K562 (cell line): Measurements from ENCODE around the gene NEURL1. TPM values are rescaled to one million over a fixed set of nuclear protein-coding genes. Genes with fewer than 3 reads are reported as not detected.

Experiments
- ATAC-seq: fragments of 200-7000 bp; cut with Tn5 transposase; 3 replicates; pipeline ENCODE4 v1.9.1; 2020; ENCODE audit warnings: moderate library complexity
- BruUV-seq: library from RNA; stranded (reverse); fragments of 400-500 nt; replicated peaks from 2 replicates; lab custom pipeline; 2021; lab: Mats Ljungman, UMichigan
- CTCF ChIA-PET: fragments of 300-600 bp; formaldehyde crosslinking; extraction: SDS; loops from one replicate; lab custom pipeline; 2021; ENCODE audit warnings: low intra/inter-chr PET ratio; lab: Yijun Ruan, JAX
- POLR2A ChIA-PET: fragments of 300-600, 350-650 bp; sonication (Branson Sonifier 250); formaldehyde crosslinking; extraction: SDS; loops from one replicate; lab custom pipeline; 2021; ENCODE audit warnings: antibody characterized with exemption, inconsistent platforms; lab: Yijun Ruan, JAX
- DNase-seq, 4 experiments: peaks; one replicate each; pipeline versions ENCODE4 v3.0.0 to v3.0.0-alpha.2; 2011 to 2018; ENCODE audit warnings: low spot score in 3 of 4, mixed read lengths in 3 of 4; ENCODE audit errors: extremely low read depth in 1 of 4
- FAIRE-seq: peaks from 2 replicates; lab custom pipeline; 2011; peaks lifted over from hg19 to GRCh38; lab: Jason Lieb, UNC
- H2AFZ ChIP-seq: 2 replicates; pipeline ENCODE4 v1.6.0; 2011; ENCODE audit warnings: low read depth, low read length, control low read depth, inconsistent platforms
- H3K27ac ChIP-seq: fragments of 200-600 bp; 3 replicates; pipeline ENCODE4 v1.8.0; 2011; ENCODE audit warnings: low read depth, mild to moderate bottlenecking, control low read depth, inconsistent platforms, low read length, moderate library complexity, mixed read lengths; ENCODE audit errors: extremely low read depth
- H3K27me3 ChIP-seq, 2 experiments: fragments of 300-600 bp in 1 of 2; 2 replicates in 1 of 2; 3 replicates in 1 of 2; pipeline versions ENCODE4 v1.6.0 to v1.8.0; 2011; ENCODE audit warnings: inconsistent platforms in 2 of 2, low read length in 2 of 2, mild to moderate bottlenecking in 1 of 2, mixed read lengths in 1 of 2, moderate library complexity in 1 of 2; ENCODE audit not compliant: control insufficient read depth in 2 of 2, insufficient read depth in 2 of 2
- H3K36me3 ChIP-seq: fragments of 300-600 bp; 3 replicates; pipeline ENCODE4 v1.8.0; 2011; ENCODE audit warnings: mild to moderate bottlenecking, low read length, inconsistent platforms; ENCODE audit not compliant: control insufficient read depth, insufficient read depth
- H3K4me1 ChIP-seq, 2 experiments: fragments of 200-600 bp in 1 of 2; replicated peaks in 1 of 2; 2 replicates in 1 of 2; 3 replicates in 1 of 2; pipeline versions ENCODE4 v1.5.1 to v1.8.0; 2011; ENCODE audit warnings: inconsistent platforms in 2 of 2, low read length in 2 of 2, mild to moderate bottlenecking in 1 of 2, mixed read lengths in 1 of 2, moderate library complexity in 1 of 2; ENCODE audit not compliant: control insufficient read depth in 2 of 2, insufficient read depth in 2 of 2
- H3K4me2 ChIP-seq: 2 replicates; pipeline ENCODE4 v1.6.1; 2011; ENCODE audit warnings: low read length, control low read depth, inconsistent platforms, mixed read lengths; ENCODE audit not compliant: insufficient read depth
- H3K4me3 ChIP-seq: fragments of 200-600 bp; sonication (generic), shearing (Covaris generic); 2 replicates; pipeline ENCODE4 v1.5.1; 2016; ENCODE audit warnings: control low read depth, inconsistent platforms
- H3K79me2 ChIP-seq: fragments of 200-600 bp; 3 replicates; pipeline ENCODE4 v1.8.0; 2011; ENCODE audit warnings: low read length, inconsistent platforms; ENCODE audit not compliant: control insufficient read depth, insufficient read depth
- H3K9ac ChIP-seq, 2 experiments: 2 replicates each; pipeline versions ENCODE4 v1.6.0 to v1.6.1; 2011; ENCODE audit warnings: low read depth in 2 of 2, low read length in 2 of 2, control low read depth in 1 of 2, inconsistent platforms in 1 of 2, mild to moderate bottlenecking in 1 of 2, mixed read lengths in 1 of 2; ENCODE audit not compliant: insufficient read depth in 1 of 2
- H3K9me1 ChIP-seq: one replicate; pipeline ENCODE4 v1.6.0; 2011; ENCODE audit warnings: inconsistent platforms, mild to moderate bottlenecking, low read length, moderate library complexity; ENCODE audit not compliant: control insufficient read depth, insufficient read depth
- H3K9me3 ChIP-seq: replicated peaks from 2 replicates; pipeline ENCODE4 v1.5.1; 2011; ENCODE audit warnings: low read depth, low read length, inconsistent platforms; ENCODE audit not compliant: control insufficient read depth, insufficient read depth
- H4K20me1 ChIP-seq: replicated peaks from 2 replicates; pipeline ENCODE4 v1.6.1; 2011; ENCODE audit warnings: low read length, inconsistent platforms, mixed read lengths; ENCODE audit not compliant: control insufficient read depth, insufficient read depth
- RFX1 ChIP-seq: fragments of 450-650 bp; IDR thresholded peaks from 2 replicates; pipeline ENCODE4 v1.6.1; 2016; ENCODE audit warnings: mild to moderate bottlenecking, moderate library complexity
- ZKSCAN3 ChIP-seq: fragments of 250-450 bp; sonication (Bioruptor Pico); IDR thresholded peaks from 2 replicates; pipeline ENCODE4 v1.4.0; 2020
- ZNF449 ChIP-seq: fragments of 250-450 bp; sonication (Bioruptor Pico); IDR thresholded peaks from 2 replicates; pipeline ENCODE4 v1.8.0; 2022; ENCODE audit warnings: moderate library complexity, mild to moderate bottlenecking, inconsistent platforms
- WGBS: fragments of 100-300 bp; shearing (Covaris generic); methylation state at CpG from one replicate; pipeline ENCODE4 v1.1.6; 2016; ENCODE audit warnings: low coverage, mixed read lengths; ENCODE audit not compliant: insufficient coverage; ENCODE audit errors: missing lambda C conversion rate; 5-methylcytosine and 5-hydroxymethylcytosine counted together
- in situ Hi-C: fragments of 300-500 bp; cut with MboI; formaldehyde crosslinking; loops from 4 replicates; pipeline ENCODE4 v1.15.0; 2018; ENCODE audit warnings: inconsistent platforms, mixed read lengths
- intact Hi-C: fragments of 100-400 bp; cut with micrococcal nuclease; formaldehyde crosslinking; loops from 2 replicates; pipeline ENCODE4 v1.14.2; 2022
- polyA plus RNA-seq, 8 experiments: library from polyadenylated mRNA; depleted of rRNA in 4 of 8; stranded (reverse) in 5 of 8; unstranded in 3 of 8; fragments of >200 nt; fragmentation: Nextera tagmentation in 2 of 8; fragmentation: Illumina TruSeq in 1 of 8; extraction: Ambion mirVana in 2 of 8; extraction: Trizol in 1 of 8; gene quantifications; 2 replicates each; pipeline versions ENCODE4 v1.2.1 to v1.2.3, GENCODE V29; 2011 to 2014; ENCODE audit warnings: inconsistent platforms in 1 of 8, missing spikeins in 1 of 8
- total RNA-seq, 7 experiments: library from RNA; depleted of rRNA in 6 of 7; stranded (reverse); fragments of >200 nt in 6 of 7; fragmentation: Illumina TruSeq in 2 of 7; extraction: Trizol in 2 of 7; gene quantifications; 2 replicates each; pipeline versions ENCODE4 v1.2.1 to v1.2.3, GENCODE V29; 2011 to 2021; ENCODE audit warnings: low replicate concordance in 1 of 7
- TF ChIP-seq, protein P1 (sequence below): sonication (generic); formaldehyde crosslinking; IDR thresholded peaks from 2 replicates; pipeline ENCODE4 v1.8.1; 2023; ENCODE audit warnings: mild to moderate bottlenecking, missing genetic modification reagents

The NEURL1 gene
- total and polyA plus RNA-seq, 9 of the 15 experiments (the other 6 are each of a cell fraction or from before 2014, with no cell fraction given): 0.01 to 0.45 (median 0.16) TPM; not detected in 5

- TF ChIP-seq, protein P1, sequence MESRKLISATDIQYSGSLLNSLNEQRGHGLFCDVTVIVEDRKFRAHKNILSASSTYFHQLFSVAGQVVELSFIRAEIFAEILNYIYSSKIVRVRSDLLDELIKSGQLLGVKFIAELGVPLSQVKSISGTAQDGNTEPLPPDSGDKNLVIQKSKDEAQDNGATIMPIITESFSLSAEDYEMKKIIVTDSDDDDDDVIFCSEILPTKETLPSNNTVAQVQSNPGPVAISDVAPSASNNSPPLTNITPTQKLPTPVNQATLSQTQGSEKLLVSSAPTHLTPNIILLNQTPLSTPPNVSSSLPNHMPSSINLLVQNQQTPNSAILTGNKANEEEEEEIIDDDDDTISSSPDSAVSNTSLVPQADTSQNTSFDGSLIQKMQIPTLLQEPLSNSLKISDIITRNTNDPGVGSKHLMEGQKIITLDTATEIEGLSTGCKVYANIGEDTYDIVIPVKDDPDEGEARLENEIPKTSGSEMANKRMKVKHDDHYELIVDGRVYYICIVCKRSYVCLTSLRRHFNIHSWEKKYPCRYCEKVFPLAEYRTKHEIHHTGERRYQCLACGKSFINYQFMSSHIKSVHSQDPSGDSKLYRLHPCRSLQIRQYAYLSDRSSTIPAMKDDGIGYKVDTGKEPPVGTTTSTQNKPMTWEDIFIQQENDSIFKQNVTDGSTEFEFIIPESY: peak; percentile 45; the same call in 1 of the 2 replicates
- TF ChIP-seq ZNF449 (no peak), ZKSCAN3 (no peak), RFX1 (no peak)
- TF ChIP-seq, all 486 proteins: peak for 1
Measured at GRCh38 chr10:103473261-103473671, 20.2 kb upstream of the NEURL1 start.

More at GRCh38 chr10:103473261-103473671, 20.2 kb upstream of the NEURL1 start:
- Histone ChIP-seq H3K27me3 (peaks cover 0 to 10% of the 10 kb centered on the region in 2 experiments; a peak in 1 of 5 replicates), H2AFZ (no peak overlapping the region), H3K9me1 (no peaks in the 10 kb centered on the region), H3K27ac (no peak overlapping the region), H3K4me2 (no peak overlapping the region), H3K9me3 (no peaks in the 10 kb centered on the region), H3K4me1 (peaks cover 10 to 12% of the 10 kb centered on the region in 2 experiments; a peak in 3 of 5 replicates), H4K20me1 (no peaks in the 10 kb centered on the region; the same call in 1 of the 2 replicates), H3K9ac (peak overlapping the region in 1 of 2 experiments; percentile 35; a peak in 1 of 4 replicates), H3K36me3 (no peaks in the 10 kb centered on the region), H3K79me2 (no peaks in the 10 kb centered on the region), H3K4me3 (no peak overlapping the region)
- CTCF ChIA-PET: no interaction called here
- WGBS: 74% methylated on average over 20 of the region's 32 CpGs
- POLR2A ChIA-PET: interaction anchor here (0.6 kb wide), 1 partner anchor 122 kb away, joined by 3 read pairs; the partner anchor contains the start of gene PCGF6
- DNase-seq: no peak
- intact Hi-C loops: no loop called here
- no TSS peak for BruUV-seq
- ATAC-seq: no peak
- no peak for FAIRE-seq
- in situ Hi-C loops: no loop called here
